ENCODE results near the gene FZD7.

Gene FZD7

GRCh38 chr2:201990069-201990468 lies 43.6 kb upstream of the FZD7 start:
- TF ChIP-seq, protein P1, sequence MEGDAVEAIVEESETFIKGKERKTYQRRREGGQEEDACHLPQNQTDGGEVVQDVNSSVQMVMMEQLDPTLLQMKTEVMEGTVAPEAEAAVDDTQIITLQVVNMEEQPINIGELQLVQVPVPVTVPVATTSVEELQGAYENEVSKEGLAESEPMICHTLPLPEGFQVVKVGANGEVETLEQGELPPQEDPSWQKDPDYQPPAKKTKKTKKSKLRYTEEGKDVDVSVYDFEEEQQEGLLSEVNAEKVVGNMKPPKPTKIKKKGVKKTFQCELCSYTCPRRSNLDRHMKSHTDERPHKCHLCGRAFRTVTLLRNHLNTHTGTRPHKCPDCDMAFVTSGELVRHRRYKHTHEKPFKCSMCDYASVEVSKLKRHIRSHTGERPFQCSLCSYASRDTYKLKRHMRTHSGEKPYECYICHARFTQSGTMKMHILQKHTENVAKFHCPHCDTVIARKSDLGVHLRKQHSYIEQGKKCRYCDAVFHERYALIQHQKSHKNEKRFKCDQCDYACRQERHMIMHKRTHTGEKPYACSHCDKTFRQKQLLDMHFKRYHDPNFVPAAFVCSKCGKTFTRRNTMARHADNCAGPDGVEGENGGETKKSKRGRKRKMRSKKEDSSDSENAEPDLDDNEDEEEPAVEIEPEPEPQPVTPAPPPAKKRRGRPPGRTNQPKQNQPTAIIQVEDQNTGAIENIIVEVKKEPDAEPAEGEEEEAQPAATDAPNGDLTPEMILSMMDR (IDR thresholded peaks at IDR 0.05; ENCODE audit: insufficient read depth, missing control alignments): no peak
- DNase-seq (ENCODE audit: insufficient read length, low spot score) (no peak), FAIRE-seq (no peak)

- TF ChIP-seq, protein P1 (IDR thresholded peaks at IDR 0.05; ENCODE audit: insufficient read depth, missing control alignments): no peak
- FAIRE-seq (no peak), DNase-seq (ENCODE audit: insufficient read length, low spot score) (no peak)
Observed at GRCh38 chr2:201992960-201993359, 40.7 kb upstream of the FZD7 start.

- TF ChIP-seq, protein P1 (IDR thresholded peaks at IDR 0.05; ENCODE audit: insufficient read depth, missing control alignments): no peak
- FAIRE-seq (no peak), DNase-seq (ENCODE audit: insufficient read length, low spot score) (no peak)
Observed at GRCh38 chr2:201994973-201995638, 38.5 kb upstream of the FZD7 start.

- FAIRE-seq (no peak), DNase-seq (ENCODE audit: insufficient read length, low spot score) (no peak)
- TF ChIP-seq, protein P1 (IDR thresholded peaks at IDR 0.05; ENCODE audit: insufficient read depth, missing control alignments): no peak
Observed at GRCh38 chr2:201996006-201996405, 37.6 kb upstream of the FZD7 start.

DNA sequence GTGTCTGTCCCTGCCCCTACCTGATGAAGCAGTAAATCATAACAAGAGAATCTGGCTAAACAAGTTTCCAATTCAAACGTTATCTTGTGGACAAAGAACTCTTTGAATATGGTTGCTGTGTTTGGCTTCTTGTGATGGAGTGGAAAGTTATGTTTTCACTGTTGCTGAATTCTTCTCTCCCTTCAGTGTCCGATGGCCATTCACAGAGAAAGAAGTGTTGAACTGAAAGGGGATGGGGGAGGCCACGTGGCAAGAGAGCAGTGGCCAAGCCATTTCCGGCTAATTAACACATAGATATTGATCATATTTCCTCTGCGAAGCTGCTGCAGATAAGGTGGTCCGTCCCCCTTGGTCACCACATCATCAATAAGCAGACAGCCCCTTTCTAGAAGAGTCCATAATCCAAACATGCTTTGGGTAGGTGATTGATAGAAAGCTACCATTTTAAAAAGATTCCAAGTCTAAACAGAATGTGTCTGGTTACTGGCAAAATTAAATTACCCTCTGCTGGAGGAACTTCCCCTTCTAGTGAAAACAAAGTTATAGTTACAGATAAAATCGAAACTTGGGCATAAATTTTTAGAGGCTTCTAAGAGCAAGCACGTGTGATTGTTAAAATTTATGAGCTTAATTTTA lies 36.9 kb upstream of the FZD7 start:
- TF ChIP-seq, protein P1 (IDR thresholded peaks at IDR 0.05; ENCODE audit: insufficient read depth, missing control alignments): no peak
- FAIRE-seq: no peak
- no peak for DNase-seq (ENCODE audit: insufficient read length, low spot score)

GRCh38 chr2:201999279-201999678 lies 34.4 kb upstream of the FZD7 start:
- FAIRE-seq (no peak), DNase-seq (ENCODE audit: insufficient read length, low spot score) (no peak)
- TF ChIP-seq, protein P1 (IDR thresholded peaks at IDR 0.05; ENCODE audit: insufficient read depth, missing control alignments): no peak

GRCh38 chr2:202001826-202002225 lies 31.8 kb upstream of the FZD7 start:
- TF ChIP-seq, protein P1 (IDR thresholded peaks at IDR 0.05; ENCODE audit: insufficient read depth, missing control alignments): no peak
- DNase-seq (ENCODE audit: insufficient read length, low spot score) (no peak), FAIRE-seq (peak; percentile 21)
